GM19397 (cell line): Measurements from ENCODE around the gene IL1R2.
"Not testable (repeated sequence)": the region's sequence is repeated elsewhere in the genome, so short reads cannot be mapped to it uniquely, and the experiment has no call there.

ENCODE experiments used
- ATAC-seq: cut with Tn5 transposase; IDR thresholded peaks from one replicate; pipeline ENCODE4 v1.9.1; 2021; ENCODE audit warnings: mild to moderate bottlenecking, moderate library complexity; ENCODE audit not compliant: unreplicated experiment

Gene IL1R2

GRCh38 chr2:101995804-101996203 lies 4.0 kb downstream of the IL1R2 start:
- no peak for ATAC-seq

DNA sequence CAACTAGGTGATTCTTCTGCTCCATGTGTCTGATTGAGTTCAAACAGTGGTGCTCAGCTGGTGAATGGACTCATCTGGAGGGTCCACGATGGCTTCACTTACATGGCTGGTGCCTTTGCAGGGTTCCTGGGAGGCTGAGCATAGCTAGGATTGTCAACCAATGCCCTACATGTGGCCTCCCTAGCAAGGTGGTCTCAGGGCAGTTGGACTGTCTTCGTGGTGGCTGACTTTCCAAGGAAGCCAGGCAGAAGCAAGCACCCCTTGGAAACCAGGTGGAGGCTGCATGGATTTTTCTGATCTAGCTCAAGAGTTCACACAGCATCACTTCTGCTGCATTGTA lies 6.8 kb downstream of the IL1R2 start:
- no peak for ATAC-seq

DNA sequence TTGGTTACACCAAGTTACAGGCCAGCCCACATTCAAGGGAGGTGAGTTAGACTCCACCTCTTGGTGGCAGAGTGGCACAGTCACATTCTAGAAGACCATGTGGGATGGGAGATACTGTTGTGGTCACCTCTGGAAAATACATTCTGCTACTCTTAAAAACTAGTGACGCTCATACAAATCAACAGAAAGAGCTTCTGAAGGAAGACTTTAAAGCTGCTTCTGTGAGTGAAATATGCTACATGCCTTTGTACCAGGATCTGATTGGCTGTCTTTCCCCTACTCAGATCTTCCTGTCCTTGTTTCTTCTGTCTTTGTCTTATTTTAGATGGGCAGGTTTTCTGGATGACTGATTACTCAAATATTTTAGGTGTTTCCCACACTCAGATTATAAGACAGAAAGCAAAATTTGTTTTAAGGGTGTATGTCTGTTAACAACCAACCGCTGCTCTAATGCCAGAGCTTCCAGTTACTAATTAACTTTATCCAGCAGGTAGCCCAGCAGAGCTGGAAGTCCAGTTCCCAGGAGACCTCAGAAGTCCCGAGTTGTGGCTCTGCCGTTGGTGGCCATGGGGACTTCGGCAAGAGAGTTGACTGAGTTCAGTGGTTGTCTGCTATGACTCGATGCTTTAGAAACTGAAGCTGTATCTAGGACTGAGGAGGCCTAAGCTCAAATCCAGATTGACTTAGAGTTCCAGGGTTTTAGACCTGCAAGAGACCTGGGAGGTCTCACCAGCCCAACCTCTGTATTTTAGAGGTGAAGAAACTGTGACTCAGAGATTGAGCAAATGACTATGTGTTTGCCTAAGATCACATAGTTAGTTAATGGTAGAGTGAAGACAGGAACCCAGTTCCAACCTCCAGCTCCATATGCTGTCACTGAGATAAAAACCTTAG lies 7.4 kb downstream of the IL1R2 start:
- no peak for ATAC-seq

- ATAC-seq, result no peak
These were observed 8.3 kb downstream of the IL1R2 start for GRCh38 chr2:102000012-102000411.

DNA sequence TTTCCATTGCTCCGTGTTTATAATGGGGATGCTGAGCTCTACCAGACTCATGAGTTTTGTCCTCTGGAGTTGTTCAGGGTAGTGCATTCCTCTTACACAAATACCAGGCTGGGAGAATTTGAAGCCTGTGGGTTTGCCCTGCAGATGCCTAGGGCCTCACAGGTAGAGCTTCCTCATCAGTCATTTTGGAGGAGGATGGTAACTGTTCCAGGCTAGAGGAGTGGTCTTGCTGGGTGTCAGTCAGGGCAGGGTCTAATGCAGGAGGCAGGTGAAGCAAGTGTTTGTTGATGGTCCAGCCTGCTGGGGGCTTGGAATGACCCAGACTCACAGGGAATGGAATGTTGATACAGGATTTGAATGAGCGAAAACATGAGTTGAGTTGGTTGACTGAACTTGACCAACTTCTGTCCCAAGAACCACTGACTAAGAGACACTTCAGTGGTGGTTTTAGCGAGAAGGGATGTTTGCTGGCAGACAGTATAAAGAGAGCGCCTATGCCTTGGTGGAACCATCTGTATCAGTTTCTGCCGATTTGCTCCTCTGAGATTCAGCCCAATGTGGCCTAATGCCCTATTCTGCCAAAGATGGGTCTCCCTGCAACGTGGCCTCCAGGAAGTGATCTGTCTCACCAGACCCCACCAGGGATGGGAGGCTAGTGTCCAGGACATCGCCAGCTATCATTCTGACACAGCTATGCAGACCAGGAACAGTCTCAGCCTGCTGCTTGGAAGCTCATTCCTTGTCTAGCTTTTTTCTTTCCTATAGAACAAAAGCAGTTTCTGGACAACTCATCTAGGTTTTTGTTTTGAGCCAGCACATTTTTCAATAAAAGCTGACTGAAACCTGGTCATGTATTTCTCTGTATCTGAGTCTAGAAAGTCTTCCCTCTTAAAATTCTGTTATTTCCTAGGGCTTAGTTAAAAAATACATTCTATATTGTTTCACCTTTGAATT lies 9.3 kb downstream of the IL1R2 start:
- no peak for ATAC-seq

DNA sequence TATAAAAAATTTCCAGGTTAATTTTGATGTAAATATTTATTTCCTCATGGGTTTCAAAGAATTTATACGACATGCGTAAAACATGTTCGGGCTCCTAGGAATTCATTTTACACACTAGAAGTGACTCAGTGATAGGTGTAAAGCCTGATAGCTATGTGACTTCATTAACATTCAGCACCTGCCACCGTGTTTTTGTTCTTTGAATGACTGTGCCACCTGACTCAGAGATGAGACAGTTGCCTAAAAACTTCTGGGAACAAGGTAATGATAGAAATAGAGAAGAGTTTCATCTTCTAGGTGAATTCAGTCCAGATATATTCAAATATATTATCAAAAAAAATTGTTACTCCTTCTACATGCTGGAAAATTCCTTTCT lies 10.0 kb downstream of the IL1R2 start:
- ATAC-seq, result no peak

- ATAC-seq, result no peak
These were observed 10.5 kb downstream of the IL1R2 start for GRCh38 chr2:102002228-102002627.

GRCh38 chr2:102002909-102003308 lies 11.1 kb downstream of the IL1R2 start:
- ATAC-seq, result not testable (repeated sequence)

DNA sequence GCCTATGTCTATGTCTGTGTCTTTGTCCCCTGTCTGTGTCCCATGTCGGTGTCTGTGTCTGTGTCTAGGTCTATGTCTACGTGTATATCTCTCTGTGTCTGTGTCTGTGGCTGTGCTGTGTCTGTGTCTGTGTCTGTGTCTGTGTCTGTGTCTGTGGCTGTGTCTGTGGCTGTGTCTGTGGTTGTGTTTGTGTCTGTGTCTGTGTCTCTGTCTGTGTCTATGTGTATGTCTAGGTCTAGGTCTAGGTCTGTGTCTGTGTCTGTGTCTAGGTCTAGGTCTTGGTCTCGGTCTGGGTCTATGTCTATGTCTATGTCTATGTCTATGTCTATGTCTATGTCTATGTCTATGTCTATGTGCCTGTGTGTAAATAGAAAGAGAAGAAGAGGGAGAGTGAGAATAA lies 11.9 kb downstream of the IL1R2 start:
- ATAC-seq, result no peak

DNA sequence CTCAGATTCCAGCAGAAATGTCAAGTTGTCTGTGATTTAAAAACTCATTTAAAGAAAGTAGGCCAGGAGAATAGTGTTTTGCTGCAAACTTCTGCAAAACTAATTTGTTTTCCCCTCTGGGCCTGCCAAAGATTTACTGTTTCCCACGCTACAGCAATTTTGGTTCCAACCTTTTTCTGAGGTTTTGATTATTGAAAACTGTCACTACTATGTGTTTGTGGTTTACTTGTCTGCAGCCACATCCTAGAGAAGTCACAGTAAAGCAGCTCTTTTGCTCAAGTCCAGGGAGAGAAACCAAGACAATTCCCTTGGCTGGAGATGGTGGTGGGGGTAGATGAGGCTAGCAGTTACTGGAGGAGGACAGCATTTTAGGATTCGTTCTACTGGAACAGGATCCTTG lies 12.8 kb downstream of the IL1R2 start:
- no peak for ATAC-seq

- ATAC-seq, result no peak
These were observed 13.7 kb downstream of the IL1R2 start for GRCh38 chr2:102005449-102005848.

DNA sequence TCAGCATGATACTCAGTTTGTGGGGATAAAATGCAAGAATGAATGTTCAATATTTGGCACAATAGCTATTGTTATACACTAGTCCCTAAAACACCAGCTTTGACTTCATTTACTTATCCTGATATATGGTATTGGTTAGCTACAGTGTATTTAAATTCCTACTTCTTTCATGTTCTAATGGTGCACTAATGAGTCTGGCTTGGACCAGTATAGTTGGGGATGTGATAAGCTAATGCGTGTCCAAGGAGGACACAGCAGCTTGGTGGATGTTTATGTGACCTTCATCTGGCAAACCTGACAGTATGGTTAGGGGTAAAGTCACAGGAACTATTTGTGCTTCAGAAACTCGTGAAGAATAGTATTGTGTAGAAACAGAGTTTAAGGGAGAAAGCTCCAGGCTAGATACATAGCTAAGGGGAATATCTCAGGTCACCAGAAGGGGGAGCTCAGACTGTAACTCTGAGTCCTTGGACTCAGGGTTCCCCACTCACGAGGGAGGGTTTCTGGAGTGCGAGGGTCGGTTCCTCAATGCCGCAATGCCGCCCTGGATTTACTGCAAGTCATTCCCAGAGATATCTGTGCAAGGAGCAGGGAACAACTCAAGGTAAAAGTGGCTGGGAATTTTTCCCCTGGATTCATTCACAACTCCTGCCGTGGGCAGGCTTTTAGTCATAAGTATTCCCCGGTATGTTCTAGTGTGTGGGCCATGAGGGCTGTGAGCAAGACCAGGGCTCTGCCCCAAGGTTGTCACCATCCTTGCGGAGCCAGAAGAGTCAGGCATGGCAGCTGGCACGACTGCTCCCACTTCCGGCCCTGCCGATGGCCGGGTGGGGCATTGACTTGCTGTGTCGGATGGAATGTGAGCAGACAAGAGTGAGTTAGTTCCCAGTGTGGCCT lies 14.5 kb downstream of the IL1R2 start:
- no peak for ATAC-seq

GRCh38 chr2:102006886-102007278 lies 15.1 kb downstream of the IL1R2 start:
- ATAC-seq, result no peak

DNA sequence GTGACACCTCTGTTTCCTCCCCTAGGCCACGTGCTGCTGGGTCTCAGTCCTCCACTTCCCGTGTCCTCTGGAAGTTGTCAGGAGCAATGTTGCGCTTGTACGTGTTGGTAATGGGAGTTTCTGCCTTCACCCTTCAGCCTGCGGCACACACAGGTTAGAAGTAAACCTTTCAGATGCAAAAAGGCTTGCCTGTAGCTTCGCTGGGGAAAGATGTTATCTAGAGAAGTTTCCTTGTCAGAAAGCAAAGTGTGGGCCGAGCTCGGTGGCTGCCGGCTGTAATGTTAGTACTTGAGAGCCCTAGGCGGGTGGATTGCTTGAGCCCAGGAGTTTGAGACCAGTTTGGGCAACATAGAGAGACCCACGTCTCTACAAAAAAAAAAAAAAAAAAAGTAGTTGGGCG lies 16.7 kb downstream of the IL1R2 start:
- no peak for ATAC-seq

GRCh38 chr2:102009557-102009956 lies 17.8 kb downstream of the IL1R2 start:
- ATAC-seq, result no peak

- ATAC-seq, result no peak
These were observed 19.1 kb downstream of the IL1R2 start for GRCh38 chr2:102010902-102011301.

DNA sequence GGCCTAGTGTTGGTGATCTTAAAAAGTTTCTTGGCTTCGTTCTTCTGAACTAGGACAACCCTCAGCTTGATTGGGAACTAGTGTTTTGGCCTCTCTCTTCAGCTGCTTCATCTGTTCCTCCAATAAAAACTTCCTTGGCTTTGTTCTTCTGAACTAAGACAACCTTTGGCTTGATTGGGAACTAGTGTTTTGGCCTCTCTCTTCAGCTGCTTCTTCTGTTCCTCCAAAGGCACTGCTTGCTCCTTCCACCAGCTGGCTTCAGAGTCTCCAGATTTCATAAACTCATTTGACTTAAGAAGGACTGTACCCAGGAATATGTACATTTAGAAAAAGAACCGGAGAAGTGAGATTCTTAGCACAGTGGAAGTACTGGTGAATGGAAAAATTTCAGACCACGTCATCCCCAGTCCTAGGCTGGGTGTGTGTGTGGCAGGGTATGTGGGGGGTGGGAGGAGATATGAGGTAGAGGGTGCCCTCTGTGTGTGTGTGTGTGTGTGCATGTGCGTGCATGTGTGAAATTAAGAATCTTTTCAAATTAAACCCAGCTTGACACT lies 20.4 kb downstream of the IL1R2 start:
- ATAC-seq, result no peak

DNA sequence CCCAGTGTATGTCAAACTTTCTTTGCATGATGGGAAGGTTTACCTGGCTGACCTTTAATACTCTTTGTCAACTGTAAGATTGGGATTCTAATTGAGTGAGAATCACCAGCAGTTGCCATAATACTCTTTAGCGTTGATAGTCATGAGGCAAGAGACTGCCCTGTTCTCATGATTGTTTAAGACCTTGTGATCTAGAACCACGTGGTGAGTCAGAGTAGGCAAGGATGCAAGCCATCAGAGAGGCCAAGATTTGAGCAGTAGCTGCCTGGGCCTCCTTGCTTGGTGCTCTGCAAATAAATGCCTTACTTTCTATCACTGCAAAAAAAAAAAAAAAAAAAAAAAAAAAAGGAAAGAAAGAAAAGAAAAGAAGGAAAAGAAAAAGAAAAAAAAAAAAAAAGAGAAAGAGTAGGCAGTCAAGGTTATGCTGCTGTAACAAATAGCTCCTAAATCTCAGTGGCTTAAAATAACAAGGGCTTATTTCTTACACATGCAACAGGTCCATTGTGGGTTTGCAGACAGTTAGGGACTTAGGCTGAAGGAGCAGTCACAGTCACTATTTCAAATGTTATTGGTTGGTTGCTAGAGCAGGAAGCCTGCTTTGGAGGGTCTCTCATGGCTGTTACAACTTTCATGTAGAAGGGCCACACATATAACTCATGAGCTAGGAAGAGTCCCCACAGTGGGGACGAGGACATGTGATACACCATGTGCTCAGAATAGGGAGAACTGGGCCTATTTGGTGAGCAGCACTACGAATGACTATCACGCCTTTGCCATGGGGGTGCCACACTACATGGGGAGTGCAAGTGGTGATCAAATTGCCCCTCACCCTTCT lies 21.7 kb downstream of the IL1R2 start:
- ATAC-seq, result no peak

- ATAC-seq, result no peak
These were observed 22.2 kb downstream of the IL1R2 start for GRCh38 chr2:102014041-102014345.

DNA sequence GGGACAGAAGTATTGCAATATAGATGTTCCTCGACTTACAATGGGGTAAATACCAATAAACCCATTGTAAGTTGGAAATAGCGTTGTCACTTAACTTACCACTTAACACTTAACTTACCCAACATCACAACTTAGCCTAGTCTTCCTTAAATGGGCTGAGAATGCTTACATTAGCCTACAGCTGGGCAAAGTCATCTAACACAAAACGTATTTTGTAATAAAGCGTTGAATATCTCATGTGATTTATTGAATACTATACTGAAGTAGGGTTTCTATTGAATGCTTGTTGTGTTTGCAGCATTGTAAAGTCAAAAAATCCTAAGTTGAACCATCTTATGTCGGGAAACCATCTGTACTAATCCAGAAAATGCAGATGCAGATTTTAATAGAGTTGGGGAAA lies 23.6 kb downstream of the IL1R2 start:
- ATAC-seq, result no peak
